IPS-18c (cell line): ENCODE measurements around the gene TFAP2E.
A peak's percentile ranks its signal among the peaks of the same experiment; 100 is the strongest.

Source experiments
- H3K4me3 ChIP-seq: 2 replicates; pipeline ENCODE4 v1.7.0; 2013; ENCODE audit warnings: low read depth, mild to moderate bottlenecking, low read length, moderate library complexity; ENCODE audit not compliant: insufficient read depth
- H3K9me3 ChIP-seq: one replicate; pipeline ENCODE4 v1.6.1; 2013; ENCODE audit warnings: mild to moderate bottlenecking, low read length, moderate library complexity; ENCODE audit not compliant: control insufficient read depth, insufficient read depth

The TFAP2E gene

GRCh38 chr1:35555212-35555584 lies 17.9 kb upstream of the TFAP2E start:
- H3K4me3 ChIP-seq: peak overlapping the region; percentile 97; the same call in 1 of the 2 replicates
- H3K9me3 ChIP-seq: no peaks in the 10 kb centered on the region

- Histone ChIP-seq H3K4me3 (peak overlapping the region; percentile 97), H3K9me3 (no peaks in the 10 kb centered on the region)
Observed at GRCh38 chr1:35555601-35556477, 17.3 kb upstream of the TFAP2E start.

- no peaks in the 10 kb centered on the region for H3K9me3 ChIP-seq
Observed at GRCh38 chr1:35556484-35557117, 16.5 kb upstream of the TFAP2E start.

GRCh38 chr1:35557118-35557610 lies 15.9 kb upstream of the TFAP2E start, which contains the start of gene KIAA0319L:
KIAA0319L (minus strand) TSS chr1:35557403; CDS start chr1:35554491, 2,912 bp downstream.
- peak within 1 kb of the TSS; percentile 97 for H3K4me3 ChIP-seq
- H3K9me3 ChIP-seq: no peaks in the 10 kb centered on the region

More at GRCh38 chr1:35556484-35557117, 16.5 kb upstream of the TFAP2E start:
- peak overlapping the region; percentile 97 for H3K4me3 ChIP-seq

- Histone ChIP-seq H3K4me3 (peak within 1 kb of the TSS; percentile 97), H3K9me3 (no peaks in the 10 kb centered on the region)
Observed at GRCh38 chr1:35557611-35558373, 15.3 kb upstream of the TFAP2E start, which contains the start of gene NCDN. NCDN (plus strand) TSS chr1:35557799; CDS start chr1:35558191, 392 bp downstream.

- no peaks in the 10 kb centered on the region for H3K9me3 ChIP-seq
- peak overlapping the region; percentile 97; the same call in 1 of the 2 replicates for H3K4me3 ChIP-seq
Observed at GRCh38 chr1:35558374-35559316, 14.5 kb upstream of the TFAP2E start.

GRCh38 chr1:35559317-35559944 lies 13.7 kb upstream of the TFAP2E start:
- no peaks in the 10 kb centered on the region for H3K9me3 ChIP-seq
- H3K4me3 ChIP-seq: no peak overlapping the region; the same call in 1 of the 2 replicates

GRCh38 chr1:35560256-35561225 lies 12.6 kb upstream of the TFAP2E start:
- Histone ChIP-seq H3K9me3 (no peaks in the 10 kb centered on the region), H3K4me3 (no peak overlapping the region)

- Histone ChIP-seq H3K4me3 (no peak overlapping the region), H3K9me3 (no peaks in the 10 kb centered on the region)
Observed at GRCh38 chr1:35561297-35561971, 11.7 kb upstream of the TFAP2E start.

- H3K9me3 ChIP-seq: no peaks in the 10 kb centered on the region
- H3K4me3 ChIP-seq: no peak overlapping the region
Observed at GRCh38 chr1:35561972-35562680, 11.0 kb upstream of the TFAP2E start.

- Histone ChIP-seq H3K4me3 (no peak overlapping the region), H3K9me3 (no peaks in the 10 kb centered on the region)
Observed at GRCh38 chr1:35563166-35563565, 9.9 kb upstream of the TFAP2E start.

- no peaks in the 10 kb centered on the region for H3K9me3 ChIP-seq
- no peak overlapping the region for H3K4me3 ChIP-seq
Observed at GRCh38 chr1:35564037-35564883, 8.9 kb upstream of the TFAP2E start.
